Lung (tissue), 12 donors: ENCODE measurements around the gene SRBD1. TPM values are rescaled to one million over a fixed set of nuclear protein-coding genes. Genes with fewer than 3 reads are reported as not detected.

Experiments
- ATAC-seq: fragments of 200-7000 bp; cut with Tn5 transposase; one replicate; pipeline ENCODE4 v1.9.1; 2020; ENCODE audit warnings: moderate number of reproducible peaks; ENCODE audit not compliant: insufficient read depth, low FRiP score
- DNase-seq, 3 donors: peaks; one replicate each; pipeline ENCODE4 v3.0.0-alpha.2; 2013 to 2017
- H3K27ac ChIP-seq, 2 donors: one replicate each; pipeline ENCODE4 v1.5.1; 2013; ENCODE audit warnings: mild to moderate bottlenecking in 2 of 2, moderate library complexity in 2 of 2, control low read depth in 1 of 2, inconsistent platforms in 1 of 2, low read depth in 1 of 2, low read length in 1 of 2
- H3K27me3 ChIP-seq, 3 donors: one replicate each; pipeline ENCODE4 v1.5.1; 2013; ENCODE audit warnings: low read length in 2 of 3; ENCODE audit not compliant: control insufficient read depth in 3 of 3, insufficient read depth in 3 of 3
- H3K36me3 ChIP-seq, 4 donors: one replicate each; pipeline ENCODE4 v1.5.1; 2013; ENCODE audit warnings: low read length in 4 of 4, mild to moderate bottlenecking in 1 of 4, moderate library complexity in 1 of 4; ENCODE audit not compliant: control insufficient read depth in 4 of 4, insufficient read depth in 4 of 4
- H3K4me1 ChIP-seq, 5 donors: one replicate each; pipeline ENCODE4 v1.5.1; 2013; ENCODE audit warnings: low read length in 5 of 5, mild to moderate bottlenecking in 2 of 5, moderate library complexity in 1 of 5; ENCODE audit not compliant: control insufficient read depth in 5 of 5, insufficient read depth in 5 of 5
- H3K4me3 ChIP-seq: one replicate; pipeline ENCODE4 v1.5.1; 2013; ENCODE audit warnings: mild to moderate bottlenecking, control low read depth, moderate library complexity
- H3K9ac ChIP-seq, 2 donors: one replicate each; pipeline ENCODE4 v1.5.1; 2013; ENCODE audit warnings: low read length in 2 of 2, control low read depth in 1 of 2; ENCODE audit not compliant: insufficient read depth in 1 of 2
- H3K9me3 ChIP-seq, 4 donors: one replicate each; pipeline ENCODE4 v1.5.1; 2013; ENCODE audit warnings: low read length in 3 of 4, mild to moderate bottlenecking in 1 of 4, moderate library complexity in 1 of 4; ENCODE audit not compliant: control insufficient read depth in 4 of 4, insufficient read depth in 3 of 4
- CTCF ChIP-seq: IDR thresholded peaks from 2 replicates; pipeline ENCODE4 v1.5.1; 2012; ENCODE audit warnings: mild to moderate bottlenecking; ENCODE audit errors: control extremely low read depth, extremely low read depth
- WGBS, 2 donors: extraction: QIAGEN DNeasy Blood & Tissue Kit; methylation state at CpG; one replicate each; pipeline ENCODE4 v1.1.7; 2013; 5-methylcytosine and 5-hydroxymethylcytosine counted together
- polyA plus RNA-seq, 2 donors: library from polyadenylated mRNA; stranded (reverse); fragments of 200-250 nt; gene quantifications; one replicate each; pipeline ENCODE4 v1.2.1, GENCODE V29; 2013
- total RNA-seq, 2 donors: library from RNA; depleted of rRNA in 1 of 2; stranded (reverse); fragments of >200 nt in 1 of 2; gene quantifications; one replicate each; pipeline ENCODE4 v1.2.1, GENCODE V29; 2014 to 2021
- donor health status: control.
- donor health status: control.
- donor health status: Bipolar disorder and iron deficiency.
- donor health status: healthy.
- donor health status: DM: yes; HTN: yes; CAD: no.

Gene SRBD1
- total and polyA plus RNA-seq, 4 donors = 5.6 to 30.6 (median 11.5) TPM

GRCh38 chr2:45540942-45541341 lies 70.1 kb downstream of the SRBD1 start:
- WGBS, 2 donors = 92 to 98% methylated on average over 8 of the region's 8 CpGs
- H3K4me3 ChIP-seq = no peak overlapping the region
- H3K36me3 ChIP-seq = peaks cover 16 to 30% (median 23%) of the 10 kb centered on the region in 4 donors
- H3K4me1 ChIP-seq = no peaks in the 10 kb centered on the region
- no peak overlapping the region for H3K9ac ChIP-seq
- DNase-seq (no peak), ATAC-seq (no peak)
- TF ChIP-seq CTCF = no peak
- H3K27me3 ChIP-seq = no peaks in the 10 kb centered on the region
- H3K27ac ChIP-seq = no peak overlapping the region
- H3K9me3 ChIP-seq = peaks cover 0 to 16% (median 7%) of the 10 kb centered on the region in 4 donors

GRCh38 chr2:45533771-45534170 lies 77.3 kb downstream of the SRBD1 start:
- no peaks in the 10 kb centered on the region for H3K27me3 ChIP-seq
- DNase-seq (peak in 2 of 3 donors; percentile 74 to 80), ATAC-seq (no peak)
- 94% methylated on average over 1 of the region's 1 CpG for WGBS, 2 donors
- H3K9me3 ChIP-seq = no peaks in the 10 kb centered on the region
- peaks cover 0 to 8% (median 3%) of the 10 kb centered on the region in 4 donors for H3K36me3 ChIP-seq
- H3K27ac ChIP-seq = no peak overlapping the region
- H3K4me3 ChIP-seq = no peak overlapping the region
- TF ChIP-seq CTCF = no peak
- H3K9ac ChIP-seq = no peak overlapping the region
- peaks cover 0 to 7% (median 0%) of the 10 kb centered on the region in 5 donors for H3K4me1 ChIP-seq

GRCh38 chr2:45532181-45532580 lies 78.9 kb downstream of the SRBD1 start:
- 98% methylated on average over 3 of the region's 3 CpGs for WGBS, 2 donors
- TF ChIP-seq CTCF = no peak
- H3K36me3 ChIP-seq = peaks cover 0 to 5% (median under 1%) of the 10 kb centered on the region in 4 donors
- H3K4me3 ChIP-seq = no peak overlapping the region
- peaks cover 0 to 7% (median 0%) of the 10 kb centered on the region in 5 donors for H3K4me1 ChIP-seq
- no peak for ATAC-seq
- no peaks in the 10 kb centered on the region for H3K9me3 ChIP-seq
- H3K9ac ChIP-seq = no peak overlapping the region
- no peak overlapping the region for H3K27ac ChIP-seq
- DNase-seq = no peak
- H3K27me3 ChIP-seq = no peaks in the 10 kb centered on the region

- 99 to 100% methylated on average over 1 of the region's 1 CpG for WGBS, 2 donors
- no peak overlapping the region for H3K4me3 ChIP-seq
Observed at GRCh38 chr2:45524016-45524415, 87.1 kb downstream of the SRBD1 start.

More at GRCh38 chr2:45524016-45524415, 87.1 kb downstream of the SRBD1 start:
- no peaks in the 10 kb centered on the region for H3K27me3 ChIP-seq
- peaks cover 0 to 5% (median 0%) of the 10 kb centered on the region in 4 donors for H3K36me3 ChIP-seq
- no peak overlapping the region for H3K27ac ChIP-seq
- H3K9me3 ChIP-seq = peaks cover 0 to 3% (median 0%) of the 10 kb centered on the region in 4 donors
- H3K9ac ChIP-seq = no peak overlapping the region
- ATAC-seq (no peak), DNase-seq (no peak)
- TF ChIP-seq CTCF = no peak
- H3K4me1 ChIP-seq = peaks cover 0 to 3% (median 0%) of the 10 kb centered on the region in 5 donors
